COR-L47 (cell line): ENCODE data around the gene ALDH9A1.

Source experiments
- DNase-seq: peaks from one replicate; lab custom pipeline; 2025; lab: John Stamatoyannopoulos, UW

The ALDH9A1 gene

DNA sequence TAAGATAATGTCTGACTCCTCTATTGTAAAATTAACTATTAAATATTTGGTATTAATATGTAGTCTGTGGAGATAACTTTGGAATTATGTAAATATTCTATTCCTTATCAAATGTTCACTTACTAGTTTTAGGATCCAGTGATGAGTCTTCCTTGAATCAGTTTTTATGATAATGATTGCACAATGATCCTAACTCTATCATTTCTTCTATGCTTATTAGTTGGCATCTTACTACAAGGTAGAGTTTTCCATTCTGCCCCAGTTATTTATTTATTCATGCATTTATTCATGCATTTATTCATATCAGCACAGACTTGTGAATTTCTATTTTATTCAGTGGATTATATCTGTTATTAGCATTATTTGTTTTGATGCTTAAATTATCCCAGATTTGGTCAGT lies 74.7 kb downstream of the ALDH9A1 start:
- no peak for DNase-seq

GRCh38 chr1:165619647-165620151 lies 78.7 kb downstream of the ALDH9A1 start:
- DNase-seq: no peak

- no peak for DNase-seq
These were observed 81.3 kb downstream of the ALDH9A1 start for GRCh38 chr1:165616987-165617546.

- no peak for DNase-seq
These were observed 82.2 kb downstream of the ALDH9A1 start for GRCh38 chr1:165616054-165616612.
